HG02678 (cell line): Measurements from ENCODE around the gene C1orf174.

Experiments
- ATAC-seq: cut with Tn5 transposase; IDR thresholded peaks from one replicate; pipeline ENCODE4 v1.9.1; 2021; ENCODE audit warnings: mild to moderate bottlenecking, moderate library complexity; ENCODE audit not compliant: unreplicated experiment

C1orf174 gene

GRCh38 chr1:3879099-3879498 lies 21.0 kb downstream of the C1orf174 start:
- no peak for ATAC-seq

- ATAC-seq = no peak
Measured at GRCh38 chr1:3876716-3877115, 23.4 kb downstream of the C1orf174 start.

- no peak for ATAC-seq
Measured at GRCh38 chr1:3874736-3875135, 25.3 kb downstream of the C1orf174 start.

- no peak for ATAC-seq
Measured at GRCh38 chr1:3872546-3872945, 27.5 kb downstream of the C1orf174 start.

- ATAC-seq = no peak
Measured at GRCh38 chr1:3871451-3871805, 28.6 kb downstream of the C1orf174 start.

GRCh38 chr1:3869751-3870301 lies 30.2 kb downstream of the C1orf174 start:
- no peak for ATAC-seq

GRCh38 chr1:3868464-3869006 lies 31.5 kb downstream of the C1orf174 start:
- ATAC-seq = no peak

GRCh38 chr1:3865606-3866160 lies 34.4 kb downstream of the C1orf174 start:
- ATAC-seq = no peak

- no peak for ATAC-seq
Measured at GRCh38 chr1:3864884-3865283, 35.2 kb downstream of the C1orf174 start.

- no peak for ATAC-seq
Measured at GRCh38 chr1:3863231-3863935, 36.7 kb downstream of the C1orf174 start.

- ATAC-seq = no peak
Measured at GRCh38 chr1:3858231-3858981, 41.7 kb downstream of the C1orf174 start.

- ATAC-seq = no peak
Measured at GRCh38 chr1:3857791-3858129, 42.3 kb downstream of the C1orf174 start.

- ATAC-seq = peak; percentile 96
Measured at GRCh38 chr1:3856923-3857790, 42.9 kb downstream of the C1orf174 start, which contains the start of the genes CEP104 and DFFB. TSS of gene CEP104 (minus strand) at chr1:3857211. CDS start at chr1:3852407, 4,804 bp downstream. TSS of gene DFFB (plus strand) at chr1:3857476. CDS start at chr1:3857604, 128 bp downstream.

GRCh38 chr1:3852711-3853485 lies 47.2 kb downstream of the C1orf174 start:
- ATAC-seq = no peak

- ATAC-seq = no peak
Measured at GRCh38 chr1:3852091-3852490, 48.0 kb downstream of the C1orf174 start.

- ATAC-seq = no peak
Measured at GRCh38 chr1:3851292-3851691, 48.8 kb downstream of the C1orf174 start.

- ATAC-seq = no peak
Measured at GRCh38 chr1:3850857-3851256, 49.2 kb downstream of the C1orf174 start.

GRCh38 chr1:3847081-3847480 lies 53.0 kb downstream of the C1orf174 start:
- no peak for ATAC-seq

GRCh38 chr1:3846541-3846940 lies 53.5 kb downstream of the C1orf174 start:
- ATAC-seq = no peak

GRCh38 chr1:3842912-3843311 lies 57.2 kb downstream of the C1orf174 start:
- no peak for ATAC-seq
